Activated T-cell treated with anti-CD3 and anti-CD28 coated beads, Interleukin-2, amount 50 U/mL, for 48 hours (primary cell): ENCODE results near the gene CAMTA1.

ENCODE experiments used
- DNase-seq, 2 experiments: peaks; one replicate each; pipeline ENCODE4 v3.0.0-alpha.2; 2020

CAMTA1 gene

GRCh38 chr1:7511381-7511780 is 726.1 kb downstream of the CAMTA1 start:
- DNase-seq = no peak

DNA sequence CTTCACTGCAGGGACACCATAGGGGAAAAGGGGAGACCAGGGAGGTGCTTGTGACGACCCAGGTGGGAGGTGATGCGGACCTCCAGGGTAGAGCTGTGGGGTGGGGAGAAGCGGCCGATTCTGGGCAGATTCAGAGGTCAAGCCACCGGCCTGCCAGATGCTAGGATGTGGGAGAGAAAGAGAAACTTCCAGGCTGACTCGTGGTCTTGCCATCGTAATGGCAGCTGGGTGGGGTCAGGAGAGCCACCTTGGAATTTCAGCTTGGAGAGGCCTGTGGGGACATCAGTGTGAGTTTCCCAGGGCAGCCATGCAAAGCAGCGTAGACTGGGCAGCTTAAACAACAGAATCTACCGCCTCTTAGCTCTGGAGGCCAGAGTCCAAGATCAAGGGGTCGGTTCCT is 727.8 kb downstream of the CAMTA1 start:
- DNase-seq = no peak

DNA sequence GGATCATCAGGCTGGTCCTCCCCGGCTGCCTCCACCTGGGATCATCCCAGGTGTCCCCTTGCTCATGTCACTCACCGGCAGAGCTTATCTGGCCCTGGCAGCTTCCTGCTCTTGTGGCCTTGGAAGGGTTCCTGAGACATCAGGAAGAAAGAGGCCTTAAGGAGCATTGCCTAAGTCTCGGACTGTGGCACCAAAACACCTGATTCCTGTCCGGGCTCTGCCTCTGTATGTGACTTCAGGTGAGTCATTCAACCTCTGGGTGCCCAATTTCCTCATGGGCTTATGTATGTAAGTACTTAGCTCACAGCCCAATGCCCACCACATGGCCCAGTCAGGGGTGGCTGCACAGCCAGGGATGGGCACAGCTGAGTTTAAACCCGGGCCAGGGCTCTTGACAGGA is 729.9 kb downstream of the CAMTA1 start:
- no peak for DNase-seq

DNA sequence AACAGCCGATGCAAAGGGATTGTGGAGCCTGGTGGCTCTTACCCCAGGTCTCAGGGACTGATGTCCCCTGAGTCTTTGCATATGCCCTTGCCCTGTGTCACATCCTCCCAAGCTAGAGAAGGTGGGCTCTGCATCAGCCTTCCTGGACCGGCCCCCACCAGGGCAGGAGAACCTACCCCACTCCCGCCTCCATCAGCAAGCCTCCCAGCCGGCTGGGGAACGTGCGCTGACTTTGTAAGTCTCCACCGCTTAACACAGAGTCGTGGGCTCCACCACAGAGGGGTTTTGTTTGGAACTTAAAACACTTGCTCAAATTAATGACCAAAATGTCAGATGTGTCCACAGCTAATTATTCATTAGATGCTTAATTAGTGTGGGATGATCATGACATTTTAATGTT is 730.6 kb downstream of the CAMTA1 start:
- DNase-seq = no peak

GRCh38 chr1:7516341-7516740 is 731.1 kb downstream of the CAMTA1 start:
- DNase-seq = no peak

DNA sequence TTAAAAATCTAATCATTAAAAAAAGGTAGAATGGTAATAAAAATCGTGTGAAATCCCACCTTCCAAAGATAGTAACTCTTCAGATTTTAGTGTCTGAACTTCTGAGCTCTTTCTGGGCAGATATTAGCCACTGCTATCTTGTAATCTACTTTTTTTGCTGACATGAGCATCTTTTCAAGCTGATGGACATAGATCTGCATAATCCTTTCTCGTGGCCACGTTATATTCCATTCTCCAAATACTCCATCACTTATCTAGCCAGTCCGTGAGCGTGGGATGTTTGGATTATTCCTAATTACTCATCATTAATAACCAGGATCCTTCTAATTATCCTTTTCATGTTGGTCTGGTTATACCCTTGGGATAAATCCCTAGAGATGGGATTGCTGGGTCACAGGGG is 731.7 kb downstream of the CAMTA1 start:
- no peak for DNase-seq

DNA sequence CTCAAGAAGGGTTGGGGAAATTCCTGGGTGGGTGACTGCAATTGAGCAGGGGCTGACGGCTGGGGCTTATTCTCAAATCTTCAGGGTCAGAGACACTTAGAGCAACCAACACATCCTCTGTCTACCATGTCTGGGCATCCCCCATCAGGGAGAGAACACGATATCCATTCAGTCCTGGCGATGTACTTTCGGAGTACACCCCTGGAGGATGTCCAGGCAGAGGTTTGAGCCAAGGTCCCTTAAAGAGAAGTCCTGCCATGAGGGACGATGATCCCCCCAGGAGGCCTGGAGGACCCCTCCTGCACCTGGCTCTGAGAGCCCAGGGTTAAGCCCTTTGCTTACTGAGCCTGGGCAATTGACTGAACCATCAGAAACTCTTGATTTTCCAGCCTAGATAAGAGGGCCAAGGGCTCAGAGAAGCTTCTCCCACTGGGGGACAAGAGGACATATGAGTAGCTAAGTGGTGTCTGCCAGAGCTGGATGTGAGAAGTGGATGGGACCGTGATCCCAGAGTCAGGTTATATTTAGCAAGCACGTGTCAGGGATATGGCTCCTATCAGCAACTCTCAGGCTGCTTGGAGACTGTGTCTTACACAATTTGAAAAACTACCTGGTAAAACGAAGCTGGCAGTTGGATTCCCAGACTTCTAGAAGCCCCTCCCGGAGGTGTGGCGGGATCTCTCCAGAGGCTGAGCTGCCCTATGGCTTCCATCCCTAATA is 732.5 kb downstream of the CAMTA1 start:
- no peak for DNase-seq

DNA sequence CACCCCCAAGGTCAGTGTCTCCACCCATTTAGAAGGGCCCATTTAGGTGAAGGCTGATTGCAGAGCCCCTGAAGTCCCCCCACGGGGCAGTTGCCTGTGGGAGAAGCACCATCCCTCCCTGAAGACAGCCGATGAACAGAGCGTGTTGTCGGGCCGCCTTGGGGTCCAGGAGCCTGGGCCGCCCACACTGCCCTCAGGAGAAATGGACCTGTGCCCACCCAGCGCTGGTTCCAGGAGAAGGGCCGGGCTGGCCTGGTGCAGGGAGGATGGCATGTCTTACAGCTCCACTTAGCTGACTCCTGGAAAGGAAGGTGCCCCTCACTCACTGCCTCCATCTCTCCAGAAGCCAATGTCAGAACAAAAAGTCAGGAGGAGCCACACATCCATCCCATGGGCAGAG is 733.2 kb downstream of the CAMTA1 start:
- DNase-seq = no peak

GRCh38 chr1:7519181-7519860 is 734.1 kb downstream of the CAMTA1 start:
- no peak for DNase-seq

- no peak for DNase-seq
Observed at GRCh38 chr1:7519861-7520395, 734.7 kb downstream of the CAMTA1 start.

GRCh38 chr1:7520496-7520895 is 735.2 kb downstream of the CAMTA1 start:
- no peak for DNase-seq

DNA sequence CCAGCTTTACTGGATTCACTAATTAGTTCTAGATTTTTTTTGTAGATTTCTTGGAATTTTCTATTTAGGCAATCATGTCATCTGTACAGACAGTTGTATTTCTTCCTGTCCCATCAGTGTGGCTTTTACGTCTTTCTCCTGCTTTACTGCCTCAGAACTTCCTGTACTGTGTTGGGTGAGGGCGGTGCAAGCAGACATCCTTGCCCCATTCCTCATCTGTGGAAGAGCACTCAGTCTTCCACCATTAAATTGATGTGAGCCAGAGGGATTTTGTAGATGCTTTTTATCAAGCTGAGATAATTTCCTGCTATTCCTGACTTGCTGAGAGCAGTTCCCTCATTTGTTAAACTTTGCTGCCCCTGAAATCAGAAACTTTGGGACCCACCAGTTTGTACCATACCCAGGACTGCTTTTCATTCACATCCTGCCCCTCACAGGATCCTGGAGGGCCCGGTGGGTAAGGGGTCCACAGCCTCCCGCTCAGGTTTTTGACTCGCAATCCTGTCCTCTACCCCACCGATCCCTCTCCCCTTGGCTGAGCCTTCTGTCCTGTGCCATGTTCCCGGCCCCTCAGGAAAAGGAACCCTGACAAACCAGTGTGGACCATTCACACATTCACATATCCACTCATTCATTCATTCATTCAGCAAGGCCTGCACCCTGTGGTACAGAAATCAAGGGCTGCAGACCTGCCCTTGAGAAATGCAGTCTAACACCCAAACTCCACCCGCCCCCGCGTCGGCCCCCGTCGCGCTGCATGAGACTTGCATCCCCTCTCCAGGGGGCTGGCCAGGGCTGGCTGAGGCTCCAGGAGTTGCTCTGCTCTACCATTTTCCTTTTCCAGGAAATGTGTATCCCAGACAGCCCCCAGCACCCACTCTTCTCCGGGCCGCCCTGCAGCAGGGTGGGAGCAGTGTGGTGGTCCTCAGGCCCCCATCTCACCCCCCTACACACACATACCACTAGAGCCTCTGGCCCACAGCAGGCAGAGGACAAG is 739.4 kb downstream of the CAMTA1 start:
- no peak for DNase-seq

GRCh38 chr1:7525338-7526063 is 740.2 kb downstream of the CAMTA1 start:
- no peak for DNase-seq

DNA sequence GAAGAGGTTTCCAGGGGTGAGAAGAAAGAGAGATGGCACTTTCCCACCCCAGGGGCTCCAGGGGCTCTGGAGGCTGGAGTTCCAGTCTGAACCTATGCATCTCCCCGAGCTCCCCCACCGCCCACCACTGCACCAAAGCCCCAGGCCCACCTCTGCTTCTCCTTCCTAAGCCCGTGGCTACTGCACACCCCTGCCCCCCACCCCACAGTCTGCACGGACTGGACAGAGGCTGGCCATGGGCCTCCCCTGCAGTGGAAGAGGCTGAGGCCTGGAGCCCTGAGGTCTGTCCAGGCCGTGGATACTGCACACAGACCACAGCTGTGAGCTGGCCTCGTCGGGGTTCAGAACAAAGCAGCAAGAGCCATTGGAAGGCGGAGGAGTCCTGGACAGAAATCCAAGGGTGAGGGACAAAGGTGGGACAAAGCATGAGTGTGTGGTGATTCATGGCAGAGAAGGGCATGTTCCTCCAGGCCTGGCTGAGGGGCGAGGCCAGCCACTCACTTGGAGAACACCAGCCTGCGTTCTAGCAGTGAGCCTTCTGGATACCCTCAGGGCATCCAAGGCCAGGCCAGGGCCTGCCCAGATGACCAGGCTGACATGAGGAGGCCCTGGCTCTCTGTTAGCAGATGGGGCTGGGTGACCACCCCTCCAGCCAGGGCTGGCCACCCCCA is 741.1 kb downstream of the CAMTA1 start:
- DNase-seq = no peak

- DNase-seq = no peak
Observed at GRCh38 chr1:7526867-7527732, 741.8 kb downstream of the CAMTA1 start.

- DNase-seq = no peak
Observed at GRCh38 chr1:7527733-7528045, 742.4 kb downstream of the CAMTA1 start.

DNA sequence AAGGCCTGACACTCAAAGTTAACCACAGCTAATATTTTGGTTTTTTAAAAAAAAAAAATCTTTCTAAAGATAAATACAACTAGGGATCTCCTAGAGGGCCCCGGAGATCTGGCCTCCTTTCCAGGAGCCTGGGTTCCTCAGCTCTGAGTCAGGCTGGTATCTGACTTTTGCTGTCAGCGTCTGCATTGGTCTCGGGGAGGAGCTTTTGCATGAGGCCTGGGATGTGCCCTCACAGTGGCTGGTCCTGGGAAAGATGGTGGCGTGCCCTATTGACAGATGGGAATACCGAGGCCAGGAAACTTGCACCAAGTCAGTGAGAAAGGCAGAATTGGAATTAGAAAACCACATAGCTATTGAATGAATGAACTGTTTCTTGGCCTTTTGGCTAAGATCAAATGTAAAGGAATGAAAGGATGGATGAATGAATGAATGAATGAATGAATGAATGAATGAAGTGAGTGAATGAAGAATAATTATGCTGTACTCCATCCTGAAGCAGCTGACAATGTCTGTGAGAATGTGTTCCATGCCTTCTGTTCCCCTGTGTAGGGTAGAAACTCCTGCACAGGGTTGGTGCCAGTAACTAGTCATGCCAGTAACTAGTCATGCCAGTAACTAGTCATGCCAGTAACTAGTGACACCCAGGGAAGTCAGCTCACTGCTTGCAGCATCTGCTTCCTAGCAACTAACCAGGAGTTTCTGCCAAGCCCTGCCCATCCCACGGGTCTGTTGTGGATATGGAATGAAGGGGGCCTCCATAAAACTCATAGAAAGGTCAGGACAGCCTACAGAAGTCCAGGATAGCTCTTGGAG is 743.3 kb downstream of the CAMTA1 start:
- no peak for DNase-seq

GRCh38 chr1:7529917-7530316 is 744.7 kb downstream of the CAMTA1 start:
- no peak for DNase-seq

GRCh38 chr1:7531562-7532340 is 746.5 kb downstream of the CAMTA1 start:
- no peak for DNase-seq
